ENCODE results near the gene LSR. TPM values are rescaled to one million over a fixed set of nuclear protein-coding genes. Genes with fewer than 3 reads are reported as not detected.

LSR gene
- total and polyA plus RNA-seq, 8 donors: 50.6 to 130 (median 61.4) TPM

DNA sequence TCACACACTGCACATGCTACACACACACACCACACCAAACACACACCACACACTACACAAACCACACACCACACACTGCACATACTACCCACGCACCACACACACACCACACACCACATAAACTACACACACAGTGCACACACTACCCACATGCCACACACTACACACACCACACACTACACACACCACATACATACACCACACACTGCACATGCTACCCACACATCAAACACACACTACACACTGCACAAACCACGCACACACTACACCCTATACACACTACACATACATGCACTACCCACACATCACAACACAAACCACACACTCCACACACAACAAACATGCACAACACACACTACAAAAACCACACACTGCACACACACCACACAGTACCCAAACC, 49.1 kb downstream of the LSR start:
- no peak for ATAC-seq
- Histone ChIP-seq H3K27me3 (peaks cover 0 to 53% of the 10 kb centered on the region in 2 donors), H3K4me3 (no peak overlapping the region), H3K27ac (no peak overlapping the region), H3K9me3 (no peaks in the 10 kb centered on the region), H3K36me3 (no peaks in the 10 kb centered on the region), H3K4me1 (peaks cover 0 to 5% of the 10 kb centered on the region in 2 donors)
- TF ChIP-seq, protein P1, sequence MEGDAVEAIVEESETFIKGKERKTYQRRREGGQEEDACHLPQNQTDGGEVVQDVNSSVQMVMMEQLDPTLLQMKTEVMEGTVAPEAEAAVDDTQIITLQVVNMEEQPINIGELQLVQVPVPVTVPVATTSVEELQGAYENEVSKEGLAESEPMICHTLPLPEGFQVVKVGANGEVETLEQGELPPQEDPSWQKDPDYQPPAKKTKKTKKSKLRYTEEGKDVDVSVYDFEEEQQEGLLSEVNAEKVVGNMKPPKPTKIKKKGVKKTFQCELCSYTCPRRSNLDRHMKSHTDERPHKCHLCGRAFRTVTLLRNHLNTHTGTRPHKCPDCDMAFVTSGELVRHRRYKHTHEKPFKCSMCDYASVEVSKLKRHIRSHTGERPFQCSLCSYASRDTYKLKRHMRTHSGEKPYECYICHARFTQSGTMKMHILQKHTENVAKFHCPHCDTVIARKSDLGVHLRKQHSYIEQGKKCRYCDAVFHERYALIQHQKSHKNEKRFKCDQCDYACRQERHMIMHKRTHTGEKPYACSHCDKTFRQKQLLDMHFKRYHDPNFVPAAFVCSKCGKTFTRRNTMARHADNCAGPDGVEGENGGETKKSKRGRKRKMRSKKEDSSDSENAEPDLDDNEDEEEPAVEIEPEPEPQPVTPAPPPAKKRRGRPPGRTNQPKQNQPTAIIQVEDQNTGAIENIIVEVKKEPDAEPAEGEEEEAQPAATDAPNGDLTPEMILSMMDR (IDR thresholded peaks at IDR 0.05): no peak
- intact Hi-C loops (cut with DNase I): no loop called here
- DNase-seq: no peak

DNA sequence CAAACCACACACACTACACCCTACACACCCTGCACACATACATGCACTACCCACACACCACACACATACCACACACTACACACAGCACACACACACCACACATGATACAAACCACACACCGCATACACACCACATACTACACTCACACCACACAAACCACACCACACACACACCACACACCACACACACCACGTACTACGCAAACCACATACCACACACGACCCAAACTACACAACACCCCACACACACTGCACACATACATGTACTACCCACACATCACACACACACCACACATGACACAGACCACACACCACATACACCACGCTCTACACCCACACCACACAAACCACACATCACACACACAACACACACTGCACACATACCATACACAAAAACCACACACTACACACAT, 49.8 kb downstream of the LSR start:
- DNase-seq (no peak), ATAC-seq (no peak)
- H3K27ac ChIP-seq: no peak overlapping the region
- intact Hi-C loops (cut with DNase I): no loop called here
- H3K27me3 ChIP-seq: peaks cover 0 to 46% of the 10 kb centered on the region in 2 donors
- TF ChIP-seq, protein P1 (IDR thresholded peaks at IDR 0.05): no peak
- peaks cover 0 to 5% of the 10 kb centered on the region in 2 donors for H3K4me1 ChIP-seq
- H3K4me3 ChIP-seq: no peak overlapping the region
- no peaks in the 10 kb centered on the region for H3K36me3 ChIP-seq
- H3K9me3 ChIP-seq: no peaks in the 10 kb centered on the region

DNA sequence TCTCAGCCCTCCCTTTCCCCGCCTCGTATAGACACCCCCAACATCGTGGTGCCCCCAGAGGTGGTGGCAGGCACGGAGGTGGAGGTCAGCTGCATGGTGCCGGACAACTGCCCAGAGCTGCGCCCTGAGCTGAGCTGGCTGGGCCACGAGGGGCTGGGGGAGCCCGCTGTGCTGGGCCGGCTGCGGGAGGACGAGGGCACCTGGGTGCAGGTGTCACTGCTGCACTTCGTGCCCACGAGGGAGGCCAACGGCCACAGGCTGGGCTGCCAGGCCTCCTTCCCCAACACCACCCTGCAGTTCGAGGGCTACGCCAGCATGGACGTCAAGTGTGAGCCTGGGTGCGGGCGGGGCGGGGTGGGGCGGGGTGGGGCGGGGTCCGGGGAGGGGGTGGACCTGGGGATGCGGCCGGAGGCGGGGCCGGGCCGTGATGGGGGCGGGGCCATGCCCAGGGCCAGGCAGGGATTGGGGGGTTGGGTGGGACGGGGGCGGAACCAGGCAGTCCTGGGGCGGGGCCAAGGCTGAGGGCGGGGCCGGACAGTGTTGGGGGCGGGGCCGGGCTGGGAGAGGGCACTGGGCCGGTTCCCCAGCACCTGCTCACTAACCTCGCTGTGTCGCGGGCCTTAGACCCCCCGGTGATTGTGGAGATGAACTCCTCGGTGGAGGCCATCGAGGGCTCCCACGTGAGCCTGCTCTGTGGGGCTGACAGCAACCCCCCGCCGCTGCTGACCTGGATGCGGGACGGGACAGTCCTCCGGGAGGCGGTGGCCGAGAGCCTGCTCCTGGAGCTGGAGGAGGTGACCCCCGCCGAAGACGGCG, 50.9 kb downstream of the LSR start:
- H3K27ac ChIP-seq: no peak overlapping the region
- ATAC-seq (peak; percentile 14), DNase-seq (peak in 1 of 4 donors; percentile 80)
- H3K9me3 ChIP-seq: no peaks in the 10 kb centered on the region
- H3K4me3 ChIP-seq: no peak overlapping the region
- peaks cover 0 to 35% of the 10 kb centered on the region in 2 donors for H3K27me3 ChIP-seq
- TF ChIP-seq, protein P1 (IDR thresholded peaks at IDR 0.05): no peak
- intact Hi-C loops (cut with DNase I): no loop called here
- peaks cover 0 to 5% of the 10 kb centered on the region in 2 donors for H3K4me1 ChIP-seq
- no peaks in the 10 kb centered on the region for H3K36me3 ChIP-seq

DNA sequence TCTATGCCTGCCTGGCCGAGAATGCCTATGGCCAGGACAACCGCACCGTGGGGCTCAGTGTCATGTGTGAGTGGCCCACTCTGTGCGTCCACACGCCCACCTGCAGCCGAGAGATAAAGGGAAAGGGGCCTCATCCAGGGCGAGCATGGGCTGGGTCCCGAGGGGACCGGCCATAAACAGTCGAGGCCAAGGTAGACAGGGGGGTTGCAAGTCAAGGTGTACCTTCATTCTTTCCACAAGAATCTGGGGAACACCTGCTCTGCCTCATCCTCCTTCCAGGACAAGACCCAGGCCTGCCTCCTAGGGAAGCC, 51.5 kb downstream of the LSR start:
- DNase-seq: no peak
- TF ChIP-seq, protein P1 (IDR thresholded peaks at IDR 0.05): no peak
- H3K27me3 ChIP-seq: peaks cover 0 to 31% of the 10 kb centered on the region in 2 donors
- H3K9me3 ChIP-seq: no peaks in the 10 kb centered on the region
- H3K27ac ChIP-seq: no peak overlapping the region
- no peaks in the 10 kb centered on the region for H3K36me3 ChIP-seq
- ATAC-seq: no peak
- no peak overlapping the region for H3K4me3 ChIP-seq
- intact Hi-C loops (cut with DNase I): no loop called here
- peaks cover 0 to 5% of the 10 kb centered on the region in 2 donors for H3K4me1 ChIP-seq

DNA sequence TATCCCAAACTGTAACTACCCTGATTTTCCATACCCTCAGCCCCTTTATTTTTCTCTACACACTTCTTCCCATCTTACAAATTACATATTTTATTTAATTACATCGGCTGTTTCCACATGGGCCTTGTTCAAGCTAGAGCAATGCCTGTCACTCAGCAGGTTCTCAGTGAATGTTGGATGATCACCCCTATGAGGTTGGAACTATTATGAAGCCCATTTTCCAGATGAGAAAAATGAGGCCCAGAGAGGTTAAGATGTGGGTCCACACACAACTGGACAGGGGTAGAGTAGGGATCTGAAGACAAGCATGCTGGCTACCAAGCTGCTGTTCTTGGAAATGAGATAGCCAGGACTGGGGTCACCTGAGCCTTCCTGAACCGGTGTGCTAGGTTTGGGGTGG, 53.2 kb downstream of the LSR start:
- DNase-seq (no peak), ATAC-seq (no peak)
- intact Hi-C loops (cut with DNase I): no loop called here
- no peak overlapping the region for H3K4me3 ChIP-seq
- no peak overlapping the region for H3K27ac ChIP-seq
- TF ChIP-seq, protein P1 (IDR thresholded peaks at IDR 0.05): no peak
- peaks cover 0 to 19% of the 10 kb centered on the region in 2 donors for H3K27me3 ChIP-seq
- no peaks in the 10 kb centered on the region for H3K9me3 ChIP-seq
- no peaks in the 10 kb centered on the region for H3K36me3 ChIP-seq
- peaks cover 0 to 9% of the 10 kb centered on the region in 2 donors for H3K4me1 ChIP-seq
